Measurements from ENCODE around the gene TULP4.
"Not testable (repeated sequence)": the region's sequence is repeated elsewhere in the genome, so short reads cannot be mapped to it uniquely, and the experiment has no call there.

Gene TULP4

GRCh38 chr6:158296854-158297324 is 15.4 kb upstream of the TULP4 start:
- not testable (repeated sequence) for DNase-seq

- DNase-seq: not testable (repeated sequence)
Measured at GRCh38 chr6:158297657-158298056, 14.6 kb upstream of the TULP4 start.

GRCh38 chr6:158300306-158301143 is 11.7 kb upstream of the TULP4 start:
- DNase-seq: not testable (repeated sequence)

GRCh38 chr6:158301561-158301960 is 10.7 kb upstream of the TULP4 start:
- not testable (repeated sequence) for DNase-seq

GRCh38 chr6:158302195-158302796 is 10.0 kb upstream of the TULP4 start:
- not testable (repeated sequence) for DNase-seq

GRCh38 chr6:158303210-158303731 is 9.0 kb upstream of the TULP4 start:
- no peak for DNase-seq

GRCh38 chr6:158304254-158304653 is 8.0 kb upstream of the TULP4 start:
- no peak for DNase-seq

- no peak for DNase-seq
Measured at GRCh38 chr6:158309814-158310213, 2.5 kb upstream of the TULP4 start.

- no peak for DNase-seq
Measured at GRCh38 chr6:158311193-158311592, 1.1 kb upstream of the TULP4 start.

GRCh38 chr6:158311626-158312025 is 639 bp upstream of the TULP4 start:
- DNase-seq: no peak

- no peak for DNase-seq
Measured at GRCh38 chr6:158312672-158313397, 570 bp downstream of the TULP4 start.

- DNase-seq: no peak
Measured at GRCh38 chr6:158313989-158314388, 1.7 kb downstream of the TULP4 start.

GRCh38 chr6:158314737-158315136 is 2.5 kb downstream of the TULP4 start:
- DNase-seq: no peak

GRCh38 chr6:158316022-158316421 is 3.8 kb downstream of the TULP4 start:
- DNase-seq: no peak

- DNase-seq: no peak
Measured at GRCh38 chr6:158321960-158322359, 9.7 kb downstream of the TULP4 start.

- no peak for DNase-seq
Measured at GRCh38 chr6:158322400-158322723, 10.1 kb downstream of the TULP4 start.

GRCh38 chr6:158322724-158323560 is 10.7 kb downstream of the TULP4 start:
- no peak for DNase-seq

GRCh38 chr6:158323561-158323958 is 11.3 kb downstream of the TULP4 start:
- no peak for DNase-seq

GRCh38 chr6:158324136-158324535 is 11.9 kb downstream of the TULP4 start:
- DNase-seq: no peak

- no peak for DNase-seq
Measured at GRCh38 chr6:158327211-158327610, 14.9 kb downstream of the TULP4 start.

- no peak for DNase-seq
Measured at GRCh38 chr6:158328952-158329351, 16.7 kb downstream of the TULP4 start.

GRCh38 chr6:158329531-158329930 is 17.3 kb downstream of the TULP4 start:
- no peak for DNase-seq

- no peak for DNase-seq
Measured at GRCh38 chr6:158330016-158330415, 17.8 kb downstream of the TULP4 start.
